ENCODE measurements around the gene PDE5A. TPM values are rescaled to one million over a fixed set of nuclear protein-coding genes. Genes with fewer than 3 reads are reported as not detected.

PDE5A gene
- polyA plus RNA-seq, 1 donor from 2014 or later: 12.9 TPM

DNA sequence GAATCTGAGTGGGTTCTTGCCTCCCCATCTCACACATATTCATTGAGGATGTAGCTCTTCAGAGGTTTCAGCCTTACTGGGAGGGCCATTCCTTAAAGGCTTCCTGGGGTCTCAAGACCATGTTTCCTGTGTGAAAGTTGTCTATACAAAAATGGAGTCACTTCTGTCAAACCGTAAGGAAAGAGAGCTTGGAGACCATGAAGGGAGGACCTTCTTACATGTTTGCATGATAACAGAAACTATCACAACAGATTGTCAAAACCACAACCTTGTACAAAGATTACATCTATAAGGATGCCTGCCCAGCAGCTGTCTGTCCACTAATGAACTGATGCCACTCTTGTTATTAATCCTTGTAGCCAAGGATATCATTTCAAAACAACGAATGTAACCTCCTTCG lies 139.3 kb downstream of the PDE5A start:
- Histone ChIP-seq H2AFZ (ENCODE audit: low read depth, low read length) (no peak overlapping the region), H3K27ac (ENCODE audit: low read length) (no peak overlapping the region), H4K20me1 (ENCODE audit: insufficient read depth) (no peaks in the 10 kb centered on the region), H3K9me3 (ENCODE audit: low read length) (no peaks in the 10 kb centered on the region), H3F3A (ENCODE audit: insufficient read depth, low read length, poor library complexity, severe bottlenecking) (no peaks in the 10 kb centered on the region), H3K36me3 (ENCODE audit: insufficient read depth, low read length) (peaks cover 6% of the 10 kb centered on the region), H3K79me2 (replicated peaks; ENCODE audit: insufficient read depth, low read length) (no peaks in the 10 kb centered on the region), H3K9me2 (ENCODE audit: insufficient read depth, low read length) (no peaks in the 10 kb centered on the region), H3K4me2 (ENCODE audit: low read length) (no peak overlapping the region), H3K9ac (ENCODE audit: low read length) (no peak overlapping the region), H3K27me3 (ENCODE audit: insufficient read depth, low read depth, low read length) (no peaks in the 10 kb centered on the region), H3K4me3 (ENCODE audit: low read length) (no peak overlapping the region)
- TF ChIP-seq MXI1 (conservative IDR thresholded peaks at IDR 0.05; ENCODE audit: poor library complexity, severe bottlenecking) (no peak), EP300 (conservative IDR thresholded peaks at IDR 0.05; ENCODE audit: poor library complexity, severe bottlenecking) (no peak), RAD21 (conservative IDR thresholded peaks at IDR 0.05) (no peak), TAF1 (IDR thresholded peaks at IDR 0.05; ENCODE audit: low read depth) (no peak), SMC3 (conservative IDR thresholded peaks at IDR 0.05; ENCODE audit: poor library complexity) (no peak), POLR2AphosphoS5 (IDR thresholded peaks at IDR 0.05) (no peak), EZH2 (IDR thresholded peaks at IDR 0.05; ENCODE audit: borderline replicate concordance, insufficient read depth, low read length, poor library complexity, severe bottlenecking) (no peak)
- TF ChIP-seq, protein P1, sequence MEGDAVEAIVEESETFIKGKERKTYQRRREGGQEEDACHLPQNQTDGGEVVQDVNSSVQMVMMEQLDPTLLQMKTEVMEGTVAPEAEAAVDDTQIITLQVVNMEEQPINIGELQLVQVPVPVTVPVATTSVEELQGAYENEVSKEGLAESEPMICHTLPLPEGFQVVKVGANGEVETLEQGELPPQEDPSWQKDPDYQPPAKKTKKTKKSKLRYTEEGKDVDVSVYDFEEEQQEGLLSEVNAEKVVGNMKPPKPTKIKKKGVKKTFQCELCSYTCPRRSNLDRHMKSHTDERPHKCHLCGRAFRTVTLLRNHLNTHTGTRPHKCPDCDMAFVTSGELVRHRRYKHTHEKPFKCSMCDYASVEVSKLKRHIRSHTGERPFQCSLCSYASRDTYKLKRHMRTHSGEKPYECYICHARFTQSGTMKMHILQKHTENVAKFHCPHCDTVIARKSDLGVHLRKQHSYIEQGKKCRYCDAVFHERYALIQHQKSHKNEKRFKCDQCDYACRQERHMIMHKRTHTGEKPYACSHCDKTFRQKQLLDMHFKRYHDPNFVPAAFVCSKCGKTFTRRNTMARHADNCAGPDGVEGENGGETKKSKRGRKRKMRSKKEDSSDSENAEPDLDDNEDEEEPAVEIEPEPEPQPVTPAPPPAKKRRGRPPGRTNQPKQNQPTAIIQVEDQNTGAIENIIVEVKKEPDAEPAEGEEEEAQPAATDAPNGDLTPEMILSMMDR (IDR thresholded peaks at IDR 0.05; ENCODE audit: poor library complexity, severe bottlenecking): no peak
- TF ChIP-seq, protein P2, sequence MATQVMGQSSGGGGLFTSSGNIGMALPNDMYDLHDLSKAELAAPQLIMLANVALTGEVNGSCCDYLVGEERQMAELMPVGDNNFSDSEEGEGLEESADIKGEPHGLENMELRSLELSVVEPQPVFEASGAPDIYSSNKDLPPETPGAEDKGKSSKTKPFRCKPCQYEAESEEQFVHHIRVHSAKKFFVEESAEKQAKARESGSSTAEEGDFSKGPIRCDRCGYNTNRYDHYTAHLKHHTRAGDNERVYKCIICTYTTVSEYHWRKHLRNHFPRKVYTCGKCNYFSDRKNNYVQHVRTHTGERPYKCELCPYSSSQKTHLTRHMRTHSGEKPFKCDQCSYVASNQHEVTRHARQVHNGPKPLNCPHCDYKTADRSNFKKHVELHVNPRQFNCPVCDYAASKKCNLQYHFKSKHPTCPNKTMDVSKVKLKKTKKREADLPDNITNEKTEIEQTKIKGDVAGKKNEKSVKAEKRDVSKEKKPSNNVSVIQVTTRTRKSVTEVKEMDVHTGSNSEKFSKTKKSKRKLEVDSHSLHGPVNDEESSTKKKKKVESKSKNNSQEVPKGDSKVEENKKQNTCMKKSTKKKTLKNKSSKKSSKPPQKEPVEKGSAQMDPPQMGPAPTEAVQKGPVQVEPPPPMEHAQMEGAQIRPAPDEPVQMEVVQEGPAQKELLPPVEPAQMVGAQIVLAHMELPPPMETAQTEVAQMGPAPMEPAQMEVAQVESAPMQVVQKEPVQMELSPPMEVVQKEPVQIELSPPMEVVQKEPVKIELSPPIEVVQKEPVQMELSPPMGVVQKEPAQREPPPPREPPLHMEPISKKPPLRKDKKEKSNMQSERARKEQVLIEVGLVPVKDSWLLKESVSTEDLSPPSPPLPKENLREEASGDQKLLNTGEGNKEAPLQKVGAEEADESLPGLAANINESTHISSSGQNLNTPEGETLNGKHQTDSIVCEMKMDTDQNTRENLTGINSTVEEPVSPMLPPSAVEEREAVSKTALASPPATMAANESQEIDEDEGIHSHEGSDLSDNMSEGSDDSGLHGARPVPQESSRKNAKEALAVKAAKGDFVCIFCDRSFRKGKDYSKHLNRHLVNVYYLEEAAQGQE (IDR thresholded peaks at IDR 0.05; ENCODE audit: borderline replicate concordance): no peak

DNA sequence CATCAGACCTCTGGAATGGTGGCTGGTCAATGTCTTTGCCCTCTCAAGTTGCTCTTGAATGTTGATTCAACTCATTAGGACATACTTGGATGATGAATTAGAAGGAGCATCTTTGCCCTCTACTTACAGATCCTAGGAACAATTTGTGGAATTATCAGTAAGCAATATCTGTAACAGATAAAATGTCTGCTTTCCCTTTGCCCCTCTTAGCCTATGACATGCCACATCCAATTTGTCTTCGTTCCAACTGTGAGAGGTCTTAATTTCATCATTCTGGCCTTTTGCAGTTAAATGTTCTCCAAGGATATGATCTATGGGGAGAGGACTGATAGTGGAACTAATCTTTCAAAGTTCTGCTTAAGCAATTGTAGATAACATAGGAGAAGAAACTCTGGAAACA lies 148.3 kb downstream of the PDE5A start:
- H3K4me2 ChIP-seq (ENCODE audit: low read length): no peak overlapping the region
- H3K36me3 ChIP-seq (ENCODE audit: insufficient read depth, low read length): peaks cover 6% of the 10 kb centered on the region
- no peaks in the 10 kb centered on the region for H3K9me3 ChIP-seq (ENCODE audit: low read length)
- H3K4me3 ChIP-seq (ENCODE audit: low read length): no peak overlapping the region
- H4K20me1 ChIP-seq (ENCODE audit: insufficient read depth): no peaks in the 10 kb centered on the region
- H3K9ac ChIP-seq (ENCODE audit: low read length): no peak overlapping the region
- no peaks in the 10 kb centered on the region for H3K9me2 ChIP-seq (ENCODE audit: insufficient read depth, low read length)
- no peaks in the 10 kb centered on the region for H3K27me3 ChIP-seq (ENCODE audit: insufficient read depth, low read depth, low read length)
- no peak overlapping the region for H3K27ac ChIP-seq (ENCODE audit: low read length)
- H3F3A ChIP-seq (ENCODE audit: insufficient read depth, low read length, poor library complexity, severe bottlenecking): no peaks in the 10 kb centered on the region
- no peaks in the 10 kb centered on the region for H3K79me2 ChIP-seq (replicated peaks; ENCODE audit: insufficient read depth, low read length)
- H2AFZ ChIP-seq (ENCODE audit: low read depth, low read length): no peak overlapping the region
- TF ChIP-seq TAF1 (IDR thresholded peaks at IDR 0.05; ENCODE audit: low read depth) (no peak), RAD21 (conservative IDR thresholded peaks at IDR 0.05) (no peak), EZH2 (IDR thresholded peaks at IDR 0.05; ENCODE audit: borderline replicate concordance, insufficient read depth, low read length, poor library complexity, severe bottlenecking) (no peak), POLR2AphosphoS5 (IDR thresholded peaks at IDR 0.05) (no peak), SMC3 (conservative IDR thresholded peaks at IDR 0.05; ENCODE audit: poor library complexity) (no peak), EP300 (conservative IDR thresholded peaks at IDR 0.05; ENCODE audit: poor library complexity, severe bottlenecking) (no peak), MXI1 (conservative IDR thresholded peaks at IDR 0.05; ENCODE audit: poor library complexity, severe bottlenecking) (no peak)
- TF ChIP-seq, protein P1 (IDR thresholded peaks at IDR 0.05; ENCODE audit: poor library complexity, severe bottlenecking): no peak
- TF ChIP-seq, protein P2 (IDR thresholded peaks at IDR 0.05; ENCODE audit: borderline replicate concordance): no peak
